Activated CD4-positive, alpha-beta T cell treated with anti-CD3 and anti-CD28 coated beads, Interleukin-2, amount 10 ng/mL, durations not matched to agents 24 days and 14 days (primary cell): Measurements from ENCODE around the gene ARRDC5. TPM values are rescaled to one million over a fixed set of nuclear protein-coding genes. Genes with fewer than 3 reads are reported as not detected.
"Not testable (repeated sequence)": the region's sequence is repeated elsewhere in the genome, so short reads cannot be mapped to it uniquely, and the experiment has no call there.

ENCODE experiments used
- DNase-seq: peaks from one replicate; pipeline ENCODE4 v3.0.0; 2022
- H3K27ac Mint-ChIP-seq: one replicate; pipeline ENCODE4 v1.8.0; 2022; ENCODE audit warnings: mild to moderate bottlenecking, mixed read lengths
- H3K27me3 Mint-ChIP-seq: one replicate; pipeline ENCODE4 v1.8.0; 2022; ENCODE audit warnings: mixed read lengths
- H3K36me3 Mint-ChIP-seq: one replicate; pipeline ENCODE4 v1.8.0; 2022; ENCODE audit warnings: low read depth, mild to moderate bottlenecking, mixed read lengths
- H3K4me1 Mint-ChIP-seq: one replicate; pipeline ENCODE4 v1.8.0; 2021; ENCODE audit warnings: mixed read lengths
- H3K4me3 Mint-ChIP-seq: one replicate; pipeline ENCODE4 v1.8.0; 2022; ENCODE audit warnings: mild to moderate bottlenecking, moderate library complexity, mixed read lengths
- H3K9me3 Mint-ChIP-seq: one replicate; pipeline ENCODE4 v1.8.0; 2021; ENCODE audit warnings: mixed read lengths
- intact Hi-C: fragments of 100-400 bp; cut with micrococcal nuclease; formaldehyde crosslinking; loops from one replicate; pipeline ENCODE4 v1.15.1; 2023
- total RNA-seq: library from RNA; stranded (reverse); gene quantifications from 2 replicates; pipeline ENCODE4 v1.2.3, GENCODE V29; 2022

ARRDC5 gene
- 0.24 and 0.28 TPM in 2 replicates for total RNA-seq

- Mint-ChIP-seq H3K4me3 (no peak within 1 kb of the TSS), H3K4me1 (no peaks in the 10 kb centered on the region), H3K27me3 (no peaks in the 10 kb centered on the region), H3K27ac (no peak within 1 kb of the TSS), H3K36me3 (no peaks in the 10 kb centered on the region), H3K9me3 (no peaks in the 10 kb centered on the region)
- intact Hi-C loops: no loop called here
- DNase-seq: no peak
Measured at GRCh38 chr19:4902796-4903195, at the start of gene ARRDC5. TSS of gene ARRDC5 (minus strand) at chr19:4902896. CDS start at chr19:4902825, 71 bp downstream.

GRCh38 chr19:4951656-4952055 is 49.0 kb upstream of the ARRDC5 start:
- H3K27me3 Mint-ChIP-seq: no peaks in the 10 kb centered on the region
- H3K4me3 Mint-ChIP-seq: no peak overlapping the region
- intact Hi-C loops: no loop called here
- H3K27ac Mint-ChIP-seq: no peak overlapping the region
- H3K9me3 Mint-ChIP-seq: no peaks in the 10 kb centered on the region
- H3K36me3 Mint-ChIP-seq: peaks cover 51% of the 10 kb centered on the region
- peaks cover 2% of the 10 kb centered on the region for H3K4me1 Mint-ChIP-seq
- DNase-seq: no peak

GRCh38 chr19:4950650-4951049 is 48.0 kb upstream of the ARRDC5 start:
- H3K27ac Mint-ChIP-seq, H3K4me3 Mint-ChIP-seq, intact Hi-C loops, DNase-seq, H3K27me3 Mint-ChIP-seq, H3K9me3 Mint-ChIP-seq, H3K4me1 Mint-ChIP-seq: not testable (repeated sequence)
- H3K36me3 Mint-ChIP-seq: peaks cover 53% of the 10 kb centered on the region

- DNase-seq, H3K27me3 Mint-ChIP-seq, intact Hi-C loops, H3K9me3 Mint-ChIP-seq, H3K4me3 Mint-ChIP-seq, H3K4me1 Mint-ChIP-seq, H3K27ac Mint-ChIP-seq: not testable (repeated sequence)
- H3K36me3 Mint-ChIP-seq: peaks cover 52% of the 10 kb centered on the region
Measured at GRCh38 chr19:4941638-4942169, 39.0 kb upstream of the ARRDC5 start.

- peaks cover 3% of the 10 kb centered on the region for H3K4me1 Mint-ChIP-seq
- H3K4me3 Mint-ChIP-seq: no peak overlapping the region
- no peak for DNase-seq
- H3K27ac Mint-ChIP-seq: no peak overlapping the region
- no peaks in the 10 kb centered on the region for H3K9me3 Mint-ChIP-seq
- intact Hi-C loops: no loop called here
- H3K27me3 Mint-ChIP-seq: no peaks in the 10 kb centered on the region
- peaks cover 50% of the 10 kb centered on the region for H3K36me3 Mint-ChIP-seq
Measured at GRCh38 chr19:4939466-4939865, 36.8 kb upstream of the ARRDC5 start.

GRCh38 chr19:4938461-4938860 is 35.8 kb upstream of the ARRDC5 start:
- intact Hi-C loops, H3K4me3 Mint-ChIP-seq, H3K4me1 Mint-ChIP-seq, DNase-seq, H3K27me3 Mint-ChIP-seq, H3K9me3 Mint-ChIP-seq, H3K27ac Mint-ChIP-seq: not testable (repeated sequence)
- H3K36me3 Mint-ChIP-seq: peaks cover 54% of the 10 kb centered on the region

- H3K4me3 Mint-ChIP-seq: no peak overlapping the region
- H3K27ac Mint-ChIP-seq: no peak overlapping the region
- H3K9me3 Mint-ChIP-seq: no peaks in the 10 kb centered on the region
- no peaks in the 10 kb centered on the region for H3K27me3 Mint-ChIP-seq
- DNase-seq: no peak
- intact Hi-C loops: no loop called here
- H3K36me3 Mint-ChIP-seq: peaks cover 56% of the 10 kb centered on the region
- peaks cover 3% of the 10 kb centered on the region for H3K4me1 Mint-ChIP-seq
Measured at GRCh38 chr19:4937060-4937459, 34.4 kb upstream of the ARRDC5 start.

- Mint-ChIP-seq H3K36me3 (peaks cover 57% of the 10 kb centered on the region), H3K27ac (no peak overlapping the region), H3K4me1 (peaks cover 3% of the 10 kb centered on the region), H3K4me3 (no peak overlapping the region), H3K27me3 (no peaks in the 10 kb centered on the region), H3K9me3 (no peaks in the 10 kb centered on the region)
- intact Hi-C loops: no loop called here
- DNase-seq: no peak
Measured at GRCh38 chr19:4935444-4935843, 32.7 kb upstream of the ARRDC5 start.

- Mint-ChIP-seq H3K27ac (no peak overlapping the region), H3K4me3 (no peak overlapping the region), H3K36me3 (peaks cover 54% of the 10 kb centered on the region), H3K9me3 (no peaks in the 10 kb centered on the region), H3K27me3 (no peaks in the 10 kb centered on the region), H3K4me1 (peaks cover 3% of the 10 kb centered on the region)
- no peak for DNase-seq
- intact Hi-C loops: no loop called here
Measured at GRCh38 chr19:4933528-4933927, 30.8 kb upstream of the ARRDC5 start.

GRCh38 chr19:4932711-4933110 is 30.0 kb upstream of the ARRDC5 start:
- peaks cover 1% of the 10 kb centered on the region for H3K4me1 Mint-ChIP-seq
- no peak overlapping the region for H3K27ac Mint-ChIP-seq
- no peak overlapping the region for H3K4me3 Mint-ChIP-seq
- H3K27me3 Mint-ChIP-seq: no peaks in the 10 kb centered on the region
- H3K36me3 Mint-ChIP-seq: peaks cover 48% of the 10 kb centered on the region
- no peak for DNase-seq
- no peaks in the 10 kb centered on the region for H3K9me3 Mint-ChIP-seq
- intact Hi-C loops: no loop called here

GRCh38 chr19:4930664-4931063 is 28.0 kb upstream of the ARRDC5 start:
- peaks cover 36% of the 10 kb centered on the region for H3K36me3 Mint-ChIP-seq
- H3K4me3 Mint-ChIP-seq: no peak overlapping the region
- no peak overlapping the region for H3K27ac Mint-ChIP-seq
- DNase-seq: no peak
- intact Hi-C loops: no loop called here
- H3K4me1 Mint-ChIP-seq: no peaks in the 10 kb centered on the region
- no peaks in the 10 kb centered on the region for H3K9me3 Mint-ChIP-seq
- no peaks in the 10 kb centered on the region for H3K27me3 Mint-ChIP-seq

GRCh38 chr19:4929186-4929585 is 26.5 kb upstream of the ARRDC5 start:
- peaks cover 28% of the 10 kb centered on the region for H3K36me3 Mint-ChIP-seq
- no peaks in the 10 kb centered on the region for H3K27me3 Mint-ChIP-seq
- no peaks in the 10 kb centered on the region for H3K9me3 Mint-ChIP-seq
- intact Hi-C loops: no loop called here
- no peak overlapping the region for H3K27ac Mint-ChIP-seq
- H3K4me1 Mint-ChIP-seq: no peaks in the 10 kb centered on the region
- no peak overlapping the region for H3K4me3 Mint-ChIP-seq
- no peak for DNase-seq

GRCh38 chr19:4923276-4923747 is 20.6 kb upstream of the ARRDC5 start:
- H3K27me3 Mint-ChIP-seq: no peaks in the 10 kb centered on the region
- H3K36me3 Mint-ChIP-seq: peaks cover 27% of the 10 kb centered on the region

GRCh38 chr19:4922530-4923275 is 20.0 kb upstream of the ARRDC5 start:
- Mint-ChIP-seq H3K27me3 (no peaks in the 10 kb centered on the region), H3K27ac (peak overlapping the region; percentile 41), H3K9me3 (no peaks in the 10 kb centered on the region), H3K4me1 (peaks cover 9% of the 10 kb centered on the region), H3K4me3 (no peak overlapping the region), H3K36me3 (peaks cover 30% of the 10 kb centered on the region)
- no peak for DNase-seq
- intact Hi-C loops: no loop called here

More at GRCh38 chr19:4923276-4923747, 20.6 kb upstream of the ARRDC5 start:
- intact Hi-C loops: no loop called here
- no peak for DNase-seq
- Mint-ChIP-seq H3K27ac (no peak overlapping the region), H3K4me3 (no peak overlapping the region), H3K4me1 (peaks cover 7% of the 10 kb centered on the region), H3K9me3 (no peaks in the 10 kb centered on the region)
